ENCODE results near the gene CACNA1C. TPM values are rescaled to one million over a fixed set of nuclear protein-coding genes. Genes with fewer than 3 reads are reported as not detected.

The CACNA1C gene
- total and polyA plus RNA-seq, 2 donors from 2014 or later = 1.6 to 17.4 TPM

DNA sequence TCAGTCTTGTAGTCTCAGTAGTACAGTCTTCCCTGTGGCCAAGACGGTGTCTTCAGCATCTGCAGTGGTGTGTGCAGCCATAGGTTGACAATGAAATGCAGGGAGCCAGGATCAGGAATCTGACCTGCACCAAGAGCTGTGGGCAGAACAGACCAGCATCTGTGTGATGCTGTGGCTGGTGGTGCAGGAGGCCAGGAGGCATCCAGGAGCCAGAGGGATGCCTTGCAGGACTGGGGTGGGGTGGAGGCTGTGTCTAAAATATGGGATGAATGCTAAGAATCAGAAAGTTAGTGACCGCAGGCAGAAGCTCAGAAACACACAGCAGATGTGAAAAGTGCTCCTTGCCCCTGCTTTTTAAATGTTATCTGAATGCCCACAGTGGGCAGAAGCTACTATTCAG lies 209.7 kb downstream of the CACNA1C start:
- no peak overlapping the region for H3K9ac ChIP-seq (ENCODE audit: low read length in 3 of 3)
- H3K9me3 ChIP-seq (ENCODE audit: control insufficient read depth in 2 of 3, insufficient read depth in 1 of 3, low read length in 3 of 3) = no peaks in the 10 kb centered on the region
- H3K4me3 ChIP-seq (ENCODE audit: low read length in 3 of 3) = no peak overlapping the region
- DNase-seq (peak in 1 of 5 donors; percentile 4), FAIRE-seq (no peak)
- intact Hi-C loops (cut with DNase I) = no loop called here
- no peaks in the 10 kb centered on the region for H3K36me3 ChIP-seq (ENCODE audit: control insufficient read depth in 2 of 3, insufficient read depth in 3 of 3, low read length in 3 of 3)
- no peaks in the 10 kb centered on the region for H3K27me3 ChIP-seq (ENCODE audit: control insufficient read depth, insufficient read depth, low read length)
- TF ChIP-seq, protein P1, sequence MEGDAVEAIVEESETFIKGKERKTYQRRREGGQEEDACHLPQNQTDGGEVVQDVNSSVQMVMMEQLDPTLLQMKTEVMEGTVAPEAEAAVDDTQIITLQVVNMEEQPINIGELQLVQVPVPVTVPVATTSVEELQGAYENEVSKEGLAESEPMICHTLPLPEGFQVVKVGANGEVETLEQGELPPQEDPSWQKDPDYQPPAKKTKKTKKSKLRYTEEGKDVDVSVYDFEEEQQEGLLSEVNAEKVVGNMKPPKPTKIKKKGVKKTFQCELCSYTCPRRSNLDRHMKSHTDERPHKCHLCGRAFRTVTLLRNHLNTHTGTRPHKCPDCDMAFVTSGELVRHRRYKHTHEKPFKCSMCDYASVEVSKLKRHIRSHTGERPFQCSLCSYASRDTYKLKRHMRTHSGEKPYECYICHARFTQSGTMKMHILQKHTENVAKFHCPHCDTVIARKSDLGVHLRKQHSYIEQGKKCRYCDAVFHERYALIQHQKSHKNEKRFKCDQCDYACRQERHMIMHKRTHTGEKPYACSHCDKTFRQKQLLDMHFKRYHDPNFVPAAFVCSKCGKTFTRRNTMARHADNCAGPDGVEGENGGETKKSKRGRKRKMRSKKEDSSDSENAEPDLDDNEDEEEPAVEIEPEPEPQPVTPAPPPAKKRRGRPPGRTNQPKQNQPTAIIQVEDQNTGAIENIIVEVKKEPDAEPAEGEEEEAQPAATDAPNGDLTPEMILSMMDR (IDR thresholded peaks at IDR 0.05; ENCODE audit: borderline replicate concordance, extremely low read depth, insufficient read depth) = no peak
- H3K4me1 ChIP-seq (ENCODE audit: control insufficient read depth in 2 of 3, insufficient read depth in 2 of 3, low read depth in 1 of 3, low read length in 3 of 3) = peaks cover 0 to 8% (median 3%) of the 10 kb centered on the region in 3 donors
- no peak overlapping the region for H3K27ac ChIP-seq (ENCODE audit: low read depth in 2 of 2, low read length in 2 of 2)

DNA sequence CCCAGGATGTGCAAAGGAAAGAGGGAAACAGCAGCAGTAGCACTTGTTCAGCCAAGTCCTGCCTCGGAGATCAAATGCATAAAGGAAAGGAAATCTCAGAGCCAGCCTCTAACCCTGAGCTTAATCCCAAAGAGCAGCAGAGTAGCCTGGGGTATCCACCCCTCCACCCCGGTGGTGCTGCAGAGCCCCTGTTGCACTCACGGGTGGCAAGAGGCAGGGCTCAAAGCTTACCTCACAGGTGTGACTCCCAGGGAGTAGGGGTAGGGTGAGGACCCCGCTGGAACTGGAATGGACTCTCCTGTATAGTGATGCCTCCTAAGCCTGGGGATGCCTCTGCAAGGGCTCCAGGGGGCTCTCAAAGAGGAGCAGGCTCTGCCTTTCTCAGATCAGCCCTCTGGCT lies 211.1 kb downstream of the CACNA1C start:
- peak in 1 of 5 donors; percentile 18 for DNase-seq
- Histone ChIP-seq H3K36me3 (ENCODE audit: control insufficient read depth in 2 of 3, insufficient read depth in 3 of 3, low read length in 3 of 3) (no peaks in the 10 kb centered on the region), H3K27me3 (ENCODE audit: control insufficient read depth, insufficient read depth, low read length) (no peaks in the 10 kb centered on the region), H3K9me3 (ENCODE audit: control insufficient read depth in 2 of 3, insufficient read depth in 1 of 3, low read length in 3 of 3) (no peaks in the 10 kb centered on the region), H3K4me1 (ENCODE audit: control insufficient read depth in 2 of 3, insufficient read depth in 2 of 3, low read depth in 1 of 3, low read length in 3 of 3) (peaks cover 0 to 10% (median 10%) of the 10 kb centered on the region in 3 donors), H3K9ac (ENCODE audit: low read length in 3 of 3) (no peak overlapping the region), H3K27ac (ENCODE audit: low read depth in 2 of 2, low read length in 2 of 2) (no peak overlapping the region), H3K4me3 (ENCODE audit: low read length in 3 of 3) (no peak overlapping the region)
- intact Hi-C loops (cut with DNase I) = no loop called here
- no peak for FAIRE-seq
- TF ChIP-seq, protein P1 (IDR thresholded peaks at IDR 0.05; ENCODE audit: borderline replicate concordance, extremely low read depth, insufficient read depth) = no peak

DNA sequence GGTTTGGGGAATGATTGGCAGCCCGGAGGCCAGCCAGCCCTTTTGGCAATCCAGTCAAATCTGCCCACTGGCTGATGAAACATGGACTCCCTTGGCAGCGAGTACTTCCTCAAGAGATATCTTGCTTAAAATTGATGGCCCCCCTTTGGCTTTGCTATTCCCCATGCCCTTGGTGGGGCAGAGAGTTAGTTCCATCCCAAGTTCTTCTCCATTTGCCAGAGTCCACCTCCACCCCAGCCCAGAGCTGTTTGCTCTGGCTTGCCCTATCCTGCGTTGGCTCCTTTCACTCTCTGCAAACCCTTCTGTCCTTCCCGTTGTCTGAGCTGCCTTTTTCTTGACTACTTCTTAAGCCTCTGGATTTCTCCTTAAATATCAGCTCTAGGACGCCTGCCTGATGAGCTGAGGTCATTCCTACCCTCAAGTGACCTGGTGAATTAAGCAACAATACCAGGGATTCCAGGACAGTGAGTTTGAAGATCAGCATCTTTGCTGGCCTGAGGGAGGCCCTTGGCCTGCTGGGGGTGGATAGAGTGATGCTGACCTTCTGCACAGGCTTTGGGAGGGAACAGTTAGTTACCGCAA lies 212.0 kb downstream of the CACNA1C start:
- Histone ChIP-seq H3K27me3 (ENCODE audit: control insufficient read depth, insufficient read depth, low read length) (no peaks in the 10 kb centered on the region), H3K4me3 (ENCODE audit: low read length in 3 of 3) (no peak overlapping the region), H3K9ac (ENCODE audit: low read length in 3 of 3) (no peak overlapping the region), H3K36me3 (ENCODE audit: control insufficient read depth in 2 of 3, insufficient read depth in 3 of 3, low read length in 3 of 3) (no peaks in the 10 kb centered on the region), H3K9me3 (ENCODE audit: control insufficient read depth in 2 of 3, insufficient read depth in 1 of 3, low read length in 3 of 3) (no peaks in the 10 kb centered on the region), H3K4me1 (ENCODE audit: control insufficient read depth in 2 of 3, insufficient read depth in 2 of 3, low read depth in 1 of 3, low read length in 3 of 3) (peaks cover 0 to 10% (median 10%) of the 10 kb centered on the region in 3 donors), H3K27ac (ENCODE audit: low read depth in 2 of 2, low read length in 2 of 2) (no peak overlapping the region)
- peak in 1 of 5 donors; percentile 16 for DNase-seq
- intact Hi-C loops (cut with DNase I) = no loop called here
- FAIRE-seq = no peak
- TF ChIP-seq, protein P1 (IDR thresholded peaks at IDR 0.05; ENCODE audit: borderline replicate concordance, extremely low read depth, insufficient read depth) = no peak
